Measurements from ENCODE around the gene SLC7A14. TPM values are rescaled to one million over a fixed set of nuclear protein-coding genes. Genes with fewer than 3 reads are reported as not detected.

Gene SLC7A14
- polyA plus RNA-seq, 3 donors = not detected

GRCh38 chr3:170475092-170475685 is 110.7 kb downstream of the SLC7A14 start:
- H3K4me3 ChIP-seq (replicated peaks in 1 of 3; ENCODE audit: low read depth in 2 of 3, low read length in 3 of 3) = no peak overlapping the region
- Mint-ChIP-seq H3K27ac (no peak overlapping the region), H3K4me1 (no peaks in the 10 kb centered on the region), H3K27me3 (ENCODE audit: low read depth in 3 of 3) (peaks cover 8 to 12% (median 11%) of the 10 kb centered on the region in 3 donors), H3K9me3 (peaks cover 0 to 2% (median 0%) of the 10 kb centered on the region in 7 donors), H3K4me3 (no peak overlapping the region), H3K36me3 (no peaks in the 10 kb centered on the region)
- no peaks in the 10 kb centered on the region for H3K9me3 ChIP-seq (replicated peaks in 1 of 2; ENCODE audit: control insufficient read depth in 1 of 2, insufficient read depth in 1 of 2, low read length in 2 of 2)
- H3K27me3 ChIP-seq (ENCODE audit: control insufficient read depth in 2 of 2, insufficient read depth in 2 of 2, low read length in 2 of 2) = no peaks in the 10 kb centered on the region
- H2AFZ ChIP-seq (ENCODE audit: insufficient read depth, low read depth, low read length, poor library complexity, severe bottlenecking) = no peak overlapping the region
- H3K9ac ChIP-seq (ENCODE audit: insufficient read depth, low read length, poor library complexity, severe bottlenecking) = no peak overlapping the region
- no peaks in the 10 kb centered on the region for H3K79me2 ChIP-seq (ENCODE audit: insufficient read depth, low read length)
- no peak for DNase-seq
- H4K20me1 ChIP-seq (ENCODE audit: insufficient read depth, low read length) = no peaks in the 10 kb centered on the region
- H3K4me2 ChIP-seq (replicated peaks; ENCODE audit: extremely low read depth, low read length, poor library complexity, severe bottlenecking) = no peak overlapping the region
- TF ChIP-seq CTCF (IDR thresholded peaks at IDR 0.05) = no peak
- intact Hi-C loops (cut with micrococcal nuclease) = no loop called here
- no CpG with 5 or more reads among the region's 3 CpGs for WGBS (ENCODE audit: insufficient coverage)
- no peak overlapping the region for H3K27ac ChIP-seq (ENCODE audit: low read depth in 1 of 2, low read length in 2 of 2)
- no peaks in the 10 kb centered on the region for H3K4me1 ChIP-seq (ENCODE audit: control insufficient read depth in 1 of 2, insufficient read depth in 2 of 2, low read length in 2 of 2)
- no peaks in the 10 kb centered on the region for H3K36me3 ChIP-seq (replicated peaks in 1 of 2; ENCODE audit: control insufficient read depth in 1 of 2, insufficient read depth in 2 of 2, low read length in 2 of 2)

GRCh38 chr3:170473358-170473757 is 112.5 kb downstream of the SLC7A14 start:
- Histone ChIP-seq H3K9me3 (replicated peaks in 1 of 2; ENCODE audit: control insufficient read depth in 1 of 2, insufficient read depth in 1 of 2, low read length in 2 of 2) (no peaks in the 10 kb centered on the region), H3K4me2 (replicated peaks; ENCODE audit: extremely low read depth, low read length, poor library complexity, severe bottlenecking) (no peak overlapping the region), H3K4me3 (replicated peaks in 1 of 3; ENCODE audit: low read depth in 2 of 3, low read length in 3 of 3) (no peak overlapping the region), H3K27me3 (ENCODE audit: control insufficient read depth in 2 of 2, insufficient read depth in 2 of 2, low read length in 2 of 2) (no peaks in the 10 kb centered on the region), H3K9ac (ENCODE audit: insufficient read depth, low read length, poor library complexity, severe bottlenecking) (no peak overlapping the region), H3K36me3 (replicated peaks in 1 of 2; ENCODE audit: control insufficient read depth in 1 of 2, insufficient read depth in 2 of 2, low read length in 2 of 2) (no peaks in the 10 kb centered on the region), H3K79me2 (ENCODE audit: insufficient read depth, low read length) (no peaks in the 10 kb centered on the region), H4K20me1 (ENCODE audit: insufficient read depth, low read length) (no peaks in the 10 kb centered on the region), H3K4me1 (ENCODE audit: control insufficient read depth in 1 of 2, insufficient read depth in 2 of 2, low read length in 2 of 2) (no peaks in the 10 kb centered on the region), H2AFZ (ENCODE audit: insufficient read depth, low read depth, low read length, poor library complexity, severe bottlenecking) (no peak overlapping the region), H3K27ac (ENCODE audit: low read depth in 1 of 2, low read length in 2 of 2) (no peak overlapping the region)
- 60% methylated on average over 1 of the region's 3 CpGs for WGBS (ENCODE audit: insufficient coverage)
- peaks cover 10 to 13% (median 11%) of the 10 kb centered on the region in 3 donors for H3K27me3 Mint-ChIP-seq (ENCODE audit: low read depth in 3 of 3)
- H3K4me1 Mint-ChIP-seq = no peaks in the 10 kb centered on the region
- H3K36me3 Mint-ChIP-seq = no peaks in the 10 kb centered on the region
- H3K27ac Mint-ChIP-seq = no peak overlapping the region
- intact Hi-C loops (cut with micrococcal nuclease) = no loop called here
- no peak for DNase-seq
- no peak for TF ChIP-seq CTCF (IDR thresholded peaks at IDR 0.05)
- H3K9me3 Mint-ChIP-seq = peaks cover 0 to 2% (median 0%) of the 10 kb centered on the region in 7 donors
- no peak overlapping the region for H3K4me3 Mint-ChIP-seq
